ENCODE results near the gene BTLA. TPM values are rescaled to one million over a fixed set of nuclear protein-coding genes. Genes with fewer than 3 reads are reported as not detected.

BTLA gene
- total RNA-seq, 6 experiments from 2014 or later: not detected

DNA sequence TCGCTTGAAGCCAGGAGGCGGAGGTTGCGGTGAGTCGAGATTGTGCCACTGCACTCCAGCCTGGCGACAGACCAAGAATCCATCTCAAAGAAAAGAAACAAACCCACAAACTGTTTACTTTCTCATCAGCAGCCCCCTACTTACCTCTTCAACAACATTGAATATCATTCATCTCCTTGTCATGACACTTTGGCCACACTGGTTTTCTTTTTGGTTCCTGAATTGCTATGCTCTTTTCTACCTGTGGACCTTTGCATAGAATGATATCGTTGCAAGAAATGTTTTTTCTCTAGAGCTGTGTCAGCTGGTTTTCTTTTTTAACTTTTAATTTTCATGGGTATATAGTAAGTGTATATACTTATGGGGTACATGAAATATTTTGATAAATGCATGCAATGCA is 83.9 kb downstream of the BTLA start:
- no peak overlapping the region for H3K27ac Mint-ChIP-seq
- H3K4me1 Mint-ChIP-seq (ENCODE audit: low read depth): peaks cover 6% of the 10 kb centered on the region
- DNase-seq: no peak
- H3K27me3 Mint-ChIP-seq (ENCODE audit: insufficient read depth): peaks cover 9% of the 10 kb centered on the region
- H3K9me3 Mint-ChIP-seq: no peaks in the 10 kb centered on the region
- H3K4me3 Mint-ChIP-seq: no peak overlapping the region
- TF ChIP-seq, protein P1, sequence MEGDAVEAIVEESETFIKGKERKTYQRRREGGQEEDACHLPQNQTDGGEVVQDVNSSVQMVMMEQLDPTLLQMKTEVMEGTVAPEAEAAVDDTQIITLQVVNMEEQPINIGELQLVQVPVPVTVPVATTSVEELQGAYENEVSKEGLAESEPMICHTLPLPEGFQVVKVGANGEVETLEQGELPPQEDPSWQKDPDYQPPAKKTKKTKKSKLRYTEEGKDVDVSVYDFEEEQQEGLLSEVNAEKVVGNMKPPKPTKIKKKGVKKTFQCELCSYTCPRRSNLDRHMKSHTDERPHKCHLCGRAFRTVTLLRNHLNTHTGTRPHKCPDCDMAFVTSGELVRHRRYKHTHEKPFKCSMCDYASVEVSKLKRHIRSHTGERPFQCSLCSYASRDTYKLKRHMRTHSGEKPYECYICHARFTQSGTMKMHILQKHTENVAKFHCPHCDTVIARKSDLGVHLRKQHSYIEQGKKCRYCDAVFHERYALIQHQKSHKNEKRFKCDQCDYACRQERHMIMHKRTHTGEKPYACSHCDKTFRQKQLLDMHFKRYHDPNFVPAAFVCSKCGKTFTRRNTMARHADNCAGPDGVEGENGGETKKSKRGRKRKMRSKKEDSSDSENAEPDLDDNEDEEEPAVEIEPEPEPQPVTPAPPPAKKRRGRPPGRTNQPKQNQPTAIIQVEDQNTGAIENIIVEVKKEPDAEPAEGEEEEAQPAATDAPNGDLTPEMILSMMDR (IDR thresholded peaks at IDR 0.05): no peak
- H3K36me3 Mint-ChIP-seq (ENCODE audit: low read depth): no peaks in the 10 kb centered on the region

Other genes starting within 250 kb of the BTLA start
- gene SLC9C1, start 205.3 kb downstream of the BTLA start, total RNA-seq (2021; fragmentation: NEBNext Ultra II Directional; extraction: Animal tissue kit (Norgen Biotek cat#: 25700)): not detected
- gene CD200, start 166.3 kb downstream of the BTLA start, total RNA-seq (2021; fragmentation: NEBNext Ultra II Directional; extraction: Animal tissue kit (Norgen Biotek cat#: 25700)): not detected
- 10 to 100 TPM; 61.8 to 75.9 (median 71.5) TPM for gene ATG3, start 62.5 kb upstream of the BTLA start, total RNA-seq (2021; fragmentation: NEBNext Ultra II Directional; extraction: Animal tissue kit (Norgen Biotek cat#: 25700))
- gene SLC35A5, start 62.6 kb upstream of the BTLA start, total RNA-seq (2021; fragmentation: NEBNext Ultra II Directional; extraction: Animal tissue kit (Norgen Biotek cat#: 25700)): 10 to 100 TPM; 29.2 to 37.3 (median 35.0) TPM
- 100 to 1,000 TPM; 326 to 388 (median 358) TPM for gene CCDC80, start 141.7 kb upstream of the BTLA start, total RNA-seq (2021; fragmentation: NEBNext Ultra II Directional; extraction: Animal tissue kit (Norgen Biotek cat#: 25700))

Measured in HFFc6 (cell line).